Measurements from ENCODE around the gene RHOG. TPM values are rescaled to one million over a fixed set of nuclear protein-coding genes. Genes with fewer than 3 reads are reported as not detected.

RHOG gene
- total and polyA plus RNA-seq, 9 of the 15 experiments (the other 6 are each of a cell fraction or from before 2014, with no cell fraction given) = 22.6 to 162 (median 80.3) TPM

- TF ChIP-seq MYC (IDR thresholded peaks at IDR 0.05; ENCODE audit: low read depth, low read length) (no peak), MYC (CRISPR knock-in tag; IDR thresholded peaks at IDR 0.05; ENCODE audit: borderline replicate concordance, low read depth) (no peak)
These were observed 7.3 kb downstream of the RHOG start (continued) for GRCh38 chr11:3833449-3833848.

- Histone ChIP-seq H3K36me3 (ENCODE audit: control insufficient read depth, insufficient read depth, low read length) (peaks cover 82% of the 10 kb centered on the region), H3K4me2 (ENCODE audit: insufficient read depth, low read length) (peak overlapping the region; percentile 82), H3K9me1 (ENCODE audit: control insufficient read depth, insufficient read depth, low read length) (no peaks in the 10 kb centered on the region), H2AFZ (ENCODE audit: low read depth, low read length) (no peak overlapping the region), H3K4me1 (replicated peaks in 1 of 2; ENCODE audit: control insufficient read depth in 2 of 2, insufficient read depth in 2 of 2, low read length in 2 of 2) (peaks cover 49 to 68% of the 10 kb centered on the region in 2 experiments), H3K27ac (ENCODE audit: extremely low read depth, low read depth, low read length) (peak overlapping the region; percentile 94), H3K79me2 (ENCODE audit: control insufficient read depth, insufficient read depth, low read length) (peaks cover 97% of the 10 kb centered on the region), H4K20me1 (replicated peaks; ENCODE audit: control insufficient read depth, insufficient read depth, low read length) (no peaks in the 10 kb centered on the region; the same call in 1 of the 2 replicates), H3K4me3 (no peak overlapping the region), H3K9me3 (replicated peaks; ENCODE audit: control insufficient read depth, insufficient read depth, low read depth, low read length) (no peaks in the 10 kb centered on the region), H3K27me3 (ENCODE audit: control insufficient read depth in 2 of 2, insufficient read depth in 2 of 2, low read length in 2 of 2) (no peaks in the 10 kb centered on the region), H3K9ac (ENCODE audit: insufficient read depth in 1 of 2, low read depth in 2 of 2, low read length in 2 of 2) (peak overlapping the region; percentile 2 to 76; a peak in 3 of 4 replicates)
- FAIRE-seq (no peak), ATAC-seq (no peak), DNase-seq (ENCODE audit: extremely low read depth in 1 of 4, low spot score in 3 of 4) (no peak)
- no TSS peak for BruUV-seq (replicated peaks)
- TF ChIP-seq RBM25 (IDR thresholded peaks at IDR 0.05; ENCODE audit: low read depth, low read length, severe bottlenecking) (peak; percentile 10), RBFOX2 (IDR thresholded peaks at IDR 0.05; ENCODE audit: low read depth, low read length) (peak; percentile 50), RBM22 (IDR thresholded peaks at IDR 0.05; ENCODE audit: low read depth, low read length, poor library complexity, severe bottlenecking) (no peak), ZNF121 (CRISPR knock-in tag; conservative IDR thresholded peaks at IDR 0.05) (peak; percentile 58), RAD21 (CRISPR knock-in tag; conservative IDR thresholded peaks at IDR 0.05 in 1 of 2, IDR thresholded peaks at IDR 0.05 in 1 of 2) (peak in 1 of 2 experiments; percentile 7; a peak in 1 of 4 replicates)
- CTCF ChIA-PET (ENCODE audit: low intra/inter-chr PET ratio) = no interaction called here
- intact Hi-C loops (cut with micrococcal nuclease) = no loop called here
- POLR2A ChIA-PET = interaction anchor here (0.5 to 2.5 kb wide), 3 partner anchors 8 to 189 kb away, joined by 3 to 8 read pairs (median 3); no protein-coding TSS in a partner anchor
- in situ Hi-C loops (cut with MboI) = no loop called here
- WGBS (ENCODE audit: insufficient coverage, low coverage, missing lambda C conversion rate) = 85% methylated on average over 2 of the region's 2 CpGs
These were observed 7.9 kb downstream of the RHOG start for GRCh38 chr11:3832816-3833215.

All from K562 (cell line).